ENCODE data around the gene FAM9C.
A peak's percentile ranks its signal among the peaks of the same experiment; 100 is the strongest.

Gene FAM9C

GRCh38 chrX:13001961-13002671 is 42.3 kb downstream of the FAM9C start:
- DNase-seq: no peak

- no peak for DNase-seq
These were observed 43.3 kb downstream of the FAM9C start for GRCh38 chrX:13001097-13001496.

- DNase-seq: peak; percentile 81
These were observed 44.1 kb downstream of the FAM9C start for GRCh38 chrX:13000301-13000811.

- peak; percentile 80 for DNase-seq
These were observed 45.0 kb downstream of the FAM9C start for GRCh38 chrX:12999422-12999821.

- no peak for DNase-seq
These were observed 46.3 kb downstream of the FAM9C start for GRCh38 chrX:12997906-12998687.

- no peak for DNase-seq
These were observed 47.4 kb downstream of the FAM9C start for GRCh38 chrX:12996934-12997435.

GRCh38 chrX:12994321-12994720 is 50.1 kb downstream of the FAM9C start:
- DNase-seq: no peak

- DNase-seq: no peak
These were observed 50.6 kb downstream of the FAM9C start for GRCh38 chrX:12993826-12994225.

- no peak for DNase-seq
These were observed 51.8 kb downstream of the FAM9C start for GRCh38 chrX:12992544-12993118.

- no peak for DNase-seq
These were observed 52.8 kb downstream of the FAM9C start for GRCh38 chrX:12991575-12991974.

GRCh38 chrX:12989461-12989860 is 55.0 kb downstream of the FAM9C start:
- no peak for DNase-seq

GRCh38 chrX:12988797-12989196 is 55.6 kb downstream of the FAM9C start:
- DNase-seq: no peak

GRCh38 chrX:12987900-12988594 is 56.4 kb downstream of the FAM9C start:
- DNase-seq: no peak

GRCh38 chrX:12987340-12987739 is 57.1 kb downstream of the FAM9C start:
- DNase-seq: no peak

- DNase-seq: no peak
These were observed 57.5 kb downstream of the FAM9C start for GRCh38 chrX:12986886-12987285.

GRCh38 chrX:12986164-12986779 is 58.1 kb downstream of the FAM9C start:
- DNase-seq: no peak
